Left ventricle myocardium superior (tissue), 1 donor: ENCODE data around the gene YDJC. TPM values are rescaled to one million over a fixed set of nuclear protein-coding genes. Genes with fewer than 3 reads are reported as not detected.
A peak's percentile ranks its signal among the peaks of the same experiment; 100 is the strongest.
"Not testable (repeated sequence)": the region's sequence is repeated elsewhere in the genome, so short reads cannot be mapped to it uniquely, and the experiment has no call there.

ENCODE experiments used
- ATAC-seq: fragments of 200-7000 bp; cut with Tn5 transposase; one replicate; pipeline ENCODE4 v1.9.1; 2020; ENCODE audit warnings: mild to moderate bottlenecking, moderate library complexity
- DNase-seq: peaks from one replicate; pipeline ENCODE4 v3.0.0-alpha.2; 2020
- intact Hi-C: fragments of 100-400 bp; cut with micrococcal nuclease; formaldehyde crosslinking; loops from one replicate; pipeline ENCODE4 v1.11.0; 2022
- total RNA-seq: library from RNA; stranded (reverse); fragmentation: NEBNext Ultra II Directional; extraction: Animal tissue kit (Norgen Biotek cat#: 25700); gene quantifications from one replicate; pipeline ENCODE4 v1.2.1, GENCODE V29; 2021
- donor health status: DM: no; HTN: yes; CAD: no; lungs with severe emphysema.

Gene YDJC
- total RNA-seq, 1 donor from 2014 or later, result 4.9 TPM

DNA sequence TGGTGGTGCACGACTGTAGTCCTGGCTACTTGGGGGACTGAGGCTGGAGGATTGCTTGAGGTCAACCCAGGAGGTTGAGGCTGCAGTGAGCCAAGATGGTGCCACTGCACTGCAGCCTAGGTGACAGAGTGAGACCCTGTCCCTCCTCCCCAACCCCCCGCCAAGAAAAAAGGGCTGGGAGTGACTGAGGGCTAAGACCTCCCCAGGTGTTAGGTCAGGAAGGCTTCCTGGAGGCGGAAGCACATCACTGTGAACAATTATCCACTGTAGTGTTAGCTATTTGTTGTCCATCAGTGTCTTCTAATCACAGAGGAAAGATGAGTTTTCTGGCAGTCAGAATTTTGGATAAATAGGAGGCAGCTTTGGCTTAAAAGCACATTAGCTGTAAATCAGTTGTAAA, 8.8 kb downstream of the YDJC start:
- ATAC-seq (no peak), DNase-seq (no peak)
- intact Hi-C loops, result no loop called here

DNA sequence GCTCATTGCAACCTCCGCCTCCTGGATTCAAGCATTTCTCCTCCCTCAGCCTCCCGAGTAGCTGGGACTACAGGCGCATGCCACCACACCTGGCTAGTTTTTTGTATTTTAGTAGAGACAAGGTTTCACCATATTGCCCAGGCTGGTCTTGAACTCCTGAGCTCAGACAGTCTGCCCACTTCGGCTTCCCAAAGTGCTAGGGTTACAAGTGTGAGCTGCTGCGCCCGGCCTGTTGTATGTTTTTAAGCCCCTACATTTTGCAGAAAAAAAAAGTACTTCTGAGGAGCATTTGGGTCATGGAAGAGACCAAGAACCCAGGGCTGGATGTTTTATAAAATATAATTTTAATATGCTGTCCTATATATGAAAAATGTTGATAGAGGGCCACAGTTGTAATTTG, 12.5 kb downstream of the YDJC start:
- ATAC-seq, DNase-seq, intact Hi-C loops: not testable (repeated sequence)

DNA sequence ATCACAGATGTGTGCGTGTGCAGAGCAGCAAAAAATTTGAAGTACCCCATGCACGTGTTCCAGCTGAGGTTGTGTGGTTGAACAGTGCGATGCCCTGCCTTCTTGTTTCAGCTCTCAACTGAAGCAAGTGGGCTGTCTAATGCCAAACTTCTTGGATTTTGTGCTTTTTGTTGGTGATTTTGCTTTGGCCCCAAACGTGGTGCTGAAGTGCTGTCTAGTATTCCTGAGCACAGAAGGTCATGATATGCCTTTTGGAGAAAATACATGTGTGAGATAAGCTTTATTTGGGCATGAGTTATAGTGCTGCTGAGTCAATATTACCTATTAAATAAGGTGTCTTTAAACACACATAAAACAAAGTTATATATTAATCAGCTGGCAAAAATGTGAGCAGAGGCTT, 14.1 kb downstream of the YDJC start:
- no peak for ATAC-seq
- intact Hi-C loops, result no loop called here
- DNase-seq, result no peak

DNA sequence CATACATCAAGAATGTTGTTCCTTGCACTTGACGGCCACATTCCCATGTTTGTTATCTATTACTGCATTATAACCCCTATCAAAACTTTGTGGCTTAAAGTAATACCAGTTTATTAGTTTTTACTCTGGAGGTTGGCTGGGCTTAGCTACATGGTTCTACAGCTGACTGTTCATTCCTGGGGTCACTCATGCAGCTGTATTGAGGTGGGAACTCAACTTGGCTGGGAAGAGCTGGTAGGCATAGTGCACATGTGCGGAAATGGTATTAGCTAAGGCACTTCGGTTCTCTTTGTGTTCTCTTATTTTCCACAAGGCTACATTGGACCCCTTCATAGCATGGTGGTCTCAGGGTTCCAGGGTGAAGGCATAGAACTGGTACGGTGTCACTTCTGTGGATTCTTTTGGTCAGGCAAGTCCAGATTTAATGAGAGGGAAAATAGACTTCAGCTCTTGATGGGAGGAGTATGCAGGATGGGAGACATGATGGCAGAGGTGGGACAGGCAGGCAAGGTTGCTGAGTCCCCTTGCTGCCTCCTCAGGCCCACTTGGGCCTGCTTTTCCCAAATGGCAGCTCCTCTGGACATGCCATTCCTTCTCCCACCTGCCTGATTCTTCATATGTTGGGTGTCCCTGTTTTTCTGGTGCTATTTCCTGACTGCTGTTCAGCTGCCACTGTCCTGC, 16.1 kb downstream of the YDJC start:
- no peak for DNase-seq
- ATAC-seq, result no peak
- intact Hi-C loops, result no loop called here

DNA sequence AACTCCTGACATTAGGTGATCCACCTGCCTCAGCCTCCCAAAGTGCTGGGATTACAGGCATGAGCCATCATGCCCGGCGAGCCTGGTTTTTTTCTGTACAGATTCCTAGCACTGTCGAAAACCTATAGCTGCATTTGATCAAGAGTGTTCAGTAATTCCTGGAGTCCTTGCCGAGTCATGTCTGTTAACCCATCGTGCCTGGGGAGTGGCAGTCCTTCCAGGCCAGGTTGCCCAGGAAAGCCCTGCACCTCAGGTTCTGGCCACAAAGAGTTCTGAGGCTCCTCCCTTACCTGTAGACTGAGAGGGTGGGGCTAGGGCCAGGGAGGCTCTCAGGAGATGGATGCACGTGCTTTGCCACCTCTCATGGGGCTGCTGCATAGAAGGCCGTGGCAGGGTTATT, 17.0 kb downstream of the YDJC start:
- no peak for ATAC-seq
- no peak for DNase-seq
- intact Hi-C loops, result no loop called here

DNA sequence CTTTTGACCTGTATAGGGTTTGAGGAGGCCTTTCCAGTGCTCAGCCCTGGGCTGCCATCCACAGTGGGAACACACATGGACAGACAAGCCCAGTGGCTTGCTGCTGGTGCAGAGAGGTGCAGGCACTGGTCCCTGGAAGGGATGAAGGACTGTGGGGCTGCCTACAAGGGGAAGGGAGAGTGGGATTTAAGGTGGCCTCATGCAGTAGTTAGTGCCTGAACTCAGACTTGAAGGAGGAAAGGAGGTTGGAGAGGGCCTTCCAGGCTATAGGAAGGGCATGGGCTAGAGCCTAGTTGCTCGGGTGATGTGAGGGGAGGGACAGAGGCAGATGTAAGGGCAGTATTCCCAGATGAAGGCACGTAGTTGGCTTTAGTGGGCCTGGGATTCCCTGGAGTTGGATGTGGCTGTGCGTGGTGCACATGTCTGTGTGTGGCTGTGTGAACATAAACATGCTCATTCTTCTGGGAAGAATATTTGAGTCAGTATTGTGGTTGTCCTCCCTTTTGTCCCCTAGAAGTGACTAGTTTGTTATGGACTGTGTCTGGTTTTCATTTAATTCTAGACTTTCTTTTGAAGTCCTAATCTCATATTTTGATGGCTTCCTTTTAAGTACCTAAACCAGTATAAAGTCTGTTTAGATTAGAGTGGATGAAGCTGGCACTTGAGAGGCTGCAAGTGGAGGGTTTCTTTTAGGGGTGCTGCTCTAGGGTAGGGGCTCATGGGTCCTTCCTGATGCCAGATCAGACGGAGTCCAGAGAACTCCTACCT, 18.4 kb downstream of the YDJC start:
- DNase-seq (no peak), ATAC-seq (no peak)
- intact Hi-C loops, result no loop called here

DNA sequence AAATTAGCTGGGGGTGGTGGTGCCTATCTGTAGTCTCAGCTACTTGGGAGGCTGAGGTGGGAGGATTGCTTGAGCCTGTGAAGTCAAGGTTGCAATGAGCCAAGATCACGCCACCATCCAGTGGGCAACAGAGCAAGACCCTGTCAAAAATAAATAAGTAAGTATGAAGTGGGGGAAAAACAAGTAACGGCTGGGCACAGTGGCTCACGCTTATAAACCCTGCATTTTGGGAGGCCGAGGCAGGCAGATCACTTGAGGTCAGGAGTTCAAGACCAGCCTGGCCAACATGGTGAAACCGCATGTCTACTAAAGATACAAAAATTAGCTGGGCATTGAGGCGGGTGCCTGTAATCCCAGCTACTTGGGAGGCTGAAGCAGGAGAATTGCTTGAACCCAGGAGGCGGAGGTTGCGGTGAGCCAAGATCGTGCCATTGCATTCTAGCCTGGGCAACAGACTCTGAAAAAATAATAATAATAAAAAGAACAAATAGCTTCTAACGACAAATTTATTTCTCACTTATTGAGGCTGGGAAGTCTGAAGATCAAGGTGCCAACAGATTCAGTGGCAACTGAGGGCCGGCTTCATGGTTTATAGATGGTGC, 20.2 kb downstream of the YDJC start:
- DNase-seq, intact Hi-C loops, ATAC-seq: not testable (repeated sequence)

DNA sequence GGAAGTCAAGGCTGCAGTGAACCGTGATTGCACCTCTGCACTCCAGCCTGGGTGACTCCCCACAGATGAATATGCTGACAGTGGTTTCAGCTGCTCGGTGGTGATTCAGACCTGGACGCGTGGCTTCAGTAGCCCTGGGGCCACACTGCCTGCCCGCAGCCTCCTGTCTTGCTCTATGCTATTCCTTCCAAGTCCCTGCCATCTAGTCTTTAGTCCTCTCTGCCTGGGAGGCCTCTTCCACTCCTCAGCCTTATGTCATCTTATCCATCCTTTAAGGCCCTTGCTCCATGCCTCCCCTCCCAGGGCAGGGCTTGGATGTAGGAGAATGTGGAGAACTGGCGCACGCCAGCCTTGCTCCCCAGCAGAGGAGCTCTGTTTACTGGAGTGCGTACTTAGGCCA, 23.0 kb downstream of the YDJC start:
- ATAC-seq, result no peak

DNA sequence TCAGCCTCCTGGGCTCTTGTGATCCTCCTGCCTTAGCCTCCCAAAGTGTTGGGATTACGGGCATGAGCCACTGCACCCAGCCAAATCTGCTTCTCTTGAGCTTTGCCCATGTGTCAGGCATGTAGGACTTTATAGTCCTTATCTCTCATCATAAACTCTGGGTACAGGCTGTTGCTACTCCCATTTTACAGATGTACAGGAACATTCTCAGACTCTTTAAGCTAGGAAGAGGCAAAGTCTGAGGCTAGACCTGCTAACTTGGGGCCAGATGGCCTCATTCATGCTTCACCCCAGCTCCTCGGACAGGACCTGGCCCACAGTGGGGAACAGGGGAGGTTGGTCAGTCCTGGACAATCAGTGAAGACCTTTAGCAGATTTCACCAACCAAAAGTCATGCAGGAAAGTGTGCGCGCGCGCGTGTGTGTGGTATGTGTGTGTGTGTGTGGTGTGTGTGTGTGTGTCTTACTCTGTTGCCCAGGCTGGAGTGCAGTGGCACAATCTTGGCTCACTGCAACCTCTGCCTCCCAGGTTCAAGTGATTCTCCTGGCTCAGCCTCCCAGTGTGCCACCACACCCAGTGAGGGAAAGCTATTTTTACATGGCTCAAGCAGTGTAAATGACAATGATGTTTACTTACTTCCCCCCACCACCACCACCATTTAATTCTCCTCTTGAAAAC, 23.8 kb downstream of the YDJC start:
- DNase-seq, result no peak
- no peak for ATAC-seq
- intact Hi-C loops, result no loop called here

More for the DNA sequence above, 23.0 kb downstream of the YDJC start:
- intact Hi-C loops, result no loop called here
- DNase-seq, result no peak

DNA sequence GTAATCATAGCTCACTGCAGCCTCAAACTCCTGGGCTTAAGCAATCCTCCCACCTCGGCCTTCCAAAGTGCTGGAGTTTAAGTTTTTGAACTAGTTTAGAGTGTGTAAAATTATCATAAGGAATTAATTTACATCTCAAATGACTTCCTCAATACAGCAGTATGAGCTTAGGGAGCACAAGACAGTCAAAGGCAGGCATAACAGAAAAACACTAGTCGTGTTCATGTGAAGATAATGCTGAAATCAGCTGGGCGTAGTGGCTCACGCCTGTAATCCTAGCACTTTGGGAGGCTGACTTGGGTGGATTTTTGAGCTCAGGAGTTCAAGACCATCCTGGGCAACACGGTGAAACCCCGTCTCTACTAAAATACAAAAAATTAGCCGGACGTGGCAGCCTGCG, 25.8 kb downstream of the YDJC start:
- intact Hi-C loops, result no loop called here
- DNase-seq, result no peak
- ATAC-seq, result no peak

DNA sequence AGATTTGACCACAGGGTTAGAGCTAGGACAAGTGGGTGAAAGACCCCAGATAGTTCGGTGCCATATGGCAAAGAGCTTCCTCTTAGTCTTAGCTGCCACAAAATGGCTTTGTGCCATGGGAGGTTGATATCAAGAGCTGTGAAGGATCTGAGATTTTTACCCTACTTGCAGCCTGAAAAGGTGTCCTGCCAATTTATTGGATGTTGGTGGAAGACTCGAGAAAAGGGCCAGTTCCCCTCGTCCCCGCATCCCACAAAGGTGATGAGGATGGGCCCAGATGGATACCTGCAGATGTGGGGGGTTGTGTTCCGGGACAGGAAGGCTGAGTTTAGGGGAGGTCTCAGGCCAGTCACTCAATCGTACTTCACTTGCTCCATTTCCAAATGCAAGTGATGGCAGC, 27.2 kb downstream of the YDJC start:
- DNase-seq (no peak), ATAC-seq (no peak)
- intact Hi-C loops, result no loop called here

DNA sequence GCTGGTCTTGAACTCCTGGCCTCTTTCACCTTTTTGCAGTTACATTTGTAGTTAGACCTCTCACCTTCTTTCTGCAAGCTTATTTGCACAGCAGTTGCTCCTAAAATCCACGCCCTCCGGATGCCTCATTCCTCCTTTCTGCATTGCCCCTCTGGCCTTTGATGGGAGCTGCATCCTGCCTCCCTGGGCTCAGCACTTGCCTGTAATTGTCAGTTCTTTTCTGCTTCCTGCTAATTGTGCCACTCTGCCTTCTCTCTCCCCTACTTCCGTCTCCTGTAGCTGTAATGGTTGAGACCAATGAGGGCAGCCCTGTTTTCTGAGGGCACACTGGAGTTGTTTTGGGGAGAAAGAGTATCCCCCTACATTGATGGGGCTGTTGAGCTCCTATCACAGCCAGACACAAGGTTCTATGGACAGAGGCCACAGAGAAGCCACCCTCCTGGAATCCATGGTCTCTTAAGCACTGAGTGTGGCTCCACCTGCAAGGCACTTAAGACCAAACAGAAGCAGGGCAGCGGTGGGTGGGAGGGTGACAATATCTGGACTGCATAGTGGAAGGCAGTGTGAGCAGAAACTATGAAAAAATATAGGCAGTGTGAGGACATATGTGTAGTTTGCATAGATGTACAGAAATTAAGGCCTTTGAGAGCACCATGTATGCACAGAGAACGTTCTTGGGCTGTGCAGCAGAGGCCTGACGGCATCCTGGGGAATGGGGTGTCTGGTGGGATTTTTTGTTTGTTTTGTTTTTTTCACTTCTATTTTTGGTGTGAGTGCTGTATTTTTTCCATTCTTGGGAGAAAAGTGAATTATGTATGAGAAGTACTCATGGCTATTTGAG, 30.5 kb downstream of the YDJC start:
- DNase-seq (no peak), ATAC-seq (no peak)
- intact Hi-C loops, result no loop called here

DNA sequence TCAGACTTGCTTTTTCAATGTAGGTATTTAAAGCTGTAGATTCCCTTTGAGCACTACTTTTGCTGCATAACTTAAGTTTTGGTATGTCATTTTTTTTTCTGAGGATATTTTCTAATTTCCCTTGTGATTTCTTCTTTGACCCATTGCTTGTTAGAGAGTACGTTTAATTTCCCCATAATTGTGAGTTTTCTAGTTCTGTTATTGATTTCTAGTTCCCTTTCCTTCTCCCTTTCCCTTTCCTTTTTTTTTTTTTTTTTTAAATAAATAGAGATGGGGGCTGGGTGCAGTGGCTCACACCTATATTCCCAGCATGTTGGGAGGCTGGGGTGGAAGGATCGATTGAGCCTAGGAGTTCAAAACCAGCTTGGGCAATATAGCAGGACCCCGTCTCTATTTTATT, 31.5 kb downstream of the YDJC start:
- intact Hi-C loops, result no loop called here
- DNase-seq (no peak), ATAC-seq (no peak)

DNA sequence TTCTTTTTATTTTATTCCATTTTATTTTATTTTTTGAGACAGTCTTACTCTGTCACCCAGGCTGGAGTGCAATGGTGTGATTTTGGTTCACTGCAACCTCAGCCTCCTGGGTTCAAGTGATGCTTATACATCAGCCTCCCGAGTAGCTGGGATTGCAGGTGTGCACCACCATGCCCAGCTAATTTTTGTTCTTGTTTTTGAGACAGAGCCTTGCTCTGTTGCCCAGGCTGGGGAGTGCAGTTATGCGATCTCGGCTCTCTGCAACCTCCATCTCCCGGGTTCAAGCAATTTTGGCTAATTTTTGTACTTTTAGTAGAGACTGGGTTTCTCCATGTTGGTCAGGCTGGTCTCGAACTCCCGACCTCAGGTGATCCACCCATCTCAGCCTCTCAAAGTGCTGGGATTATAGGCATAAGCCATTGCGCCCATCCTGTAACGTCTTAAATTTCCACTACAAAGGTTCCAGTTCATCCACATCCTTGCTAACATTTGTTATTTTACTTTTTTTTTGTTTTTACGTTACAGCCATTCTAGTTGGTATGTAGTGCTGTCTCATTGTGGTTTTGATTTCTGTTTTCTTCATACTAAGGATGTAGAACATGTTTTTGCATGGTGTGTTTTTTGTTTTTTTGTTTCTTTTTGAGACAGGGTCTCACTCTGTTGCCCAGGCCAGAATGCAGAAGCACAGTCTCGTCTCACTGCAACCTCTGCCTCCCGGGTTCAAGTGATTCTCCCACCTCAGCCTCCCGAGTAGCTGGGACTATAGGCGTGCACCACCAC, 33.3 kb downstream of the YDJC start:
- ATAC-seq, DNase-seq, intact Hi-C loops: not testable (repeated sequence)

DNA sequence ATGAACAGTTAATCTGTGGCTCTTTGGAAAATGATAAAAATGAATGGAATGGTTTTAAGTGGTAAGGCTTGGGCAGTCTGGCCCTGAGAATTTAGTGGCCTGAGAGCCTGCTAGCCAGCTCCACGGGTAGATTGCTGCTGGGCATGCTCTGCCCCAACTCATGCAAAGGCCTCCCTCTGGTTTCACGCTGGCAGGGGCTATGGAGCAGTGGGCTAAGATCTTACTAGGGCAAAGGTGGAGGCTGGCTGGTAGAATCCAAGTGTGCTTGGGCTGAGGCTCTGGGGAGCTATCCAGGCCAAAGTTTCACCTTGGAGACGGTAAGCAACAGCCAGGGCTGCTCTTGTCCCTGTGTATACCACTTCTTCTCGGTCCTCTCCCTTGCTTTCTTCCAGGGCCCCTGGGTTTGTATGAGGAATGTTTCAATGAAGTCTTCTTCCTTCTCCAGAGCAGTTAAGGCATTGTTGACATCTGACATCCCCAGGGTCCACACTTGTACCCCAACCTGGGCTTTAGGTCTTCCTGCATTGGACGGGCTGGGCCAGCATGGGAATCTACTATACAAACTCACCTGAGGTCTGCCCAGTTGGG, 34.9 kb downstream of the YDJC start:
- DNase-seq (peak; percentile 53), ATAC-seq (peak; percentile 78)
- intact Hi-C loops, result no loop called here

DNA sequence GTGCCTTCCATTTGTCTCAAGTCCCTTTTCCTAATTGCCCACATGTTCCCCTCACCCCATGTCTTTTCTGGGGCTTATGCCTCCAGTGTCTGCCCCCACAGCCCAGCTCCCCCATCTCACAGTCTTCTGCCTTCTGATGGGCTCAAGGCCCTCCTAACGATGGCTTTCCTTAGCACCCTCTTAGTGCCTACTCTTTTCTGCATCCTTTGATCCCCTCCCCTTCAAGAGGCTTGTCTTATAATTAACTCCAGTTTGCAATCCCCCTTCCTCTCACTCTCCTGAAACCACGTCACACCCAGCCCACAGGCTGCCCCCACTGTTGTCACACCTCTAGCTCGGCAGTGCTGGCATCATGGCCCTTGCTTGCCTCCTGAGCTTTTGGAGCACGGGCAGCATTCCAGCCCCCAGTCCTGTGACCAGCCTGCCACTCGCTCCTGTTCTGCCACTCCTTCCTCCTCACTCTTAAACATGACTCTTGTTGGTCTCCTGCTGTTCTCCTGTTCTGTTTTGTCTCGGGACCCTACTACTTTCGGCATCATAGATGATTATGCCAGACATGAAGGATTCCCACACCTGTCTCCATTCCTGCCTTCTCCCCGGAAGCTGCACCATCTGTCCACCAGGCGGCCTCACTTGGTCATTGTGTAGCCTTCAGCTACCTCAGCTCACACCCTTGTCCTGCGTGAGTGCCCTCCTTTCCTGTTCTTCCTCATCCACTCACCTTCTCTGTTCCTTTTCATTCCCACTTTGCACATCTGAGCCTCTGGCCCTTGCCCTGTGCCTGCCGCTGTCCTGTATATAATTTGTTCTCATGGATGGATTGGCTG, 36.2 kb downstream of the YDJC start:
- ATAC-seq, result peak; percentile 78
- intact Hi-C loops, result no loop called here

DNA sequence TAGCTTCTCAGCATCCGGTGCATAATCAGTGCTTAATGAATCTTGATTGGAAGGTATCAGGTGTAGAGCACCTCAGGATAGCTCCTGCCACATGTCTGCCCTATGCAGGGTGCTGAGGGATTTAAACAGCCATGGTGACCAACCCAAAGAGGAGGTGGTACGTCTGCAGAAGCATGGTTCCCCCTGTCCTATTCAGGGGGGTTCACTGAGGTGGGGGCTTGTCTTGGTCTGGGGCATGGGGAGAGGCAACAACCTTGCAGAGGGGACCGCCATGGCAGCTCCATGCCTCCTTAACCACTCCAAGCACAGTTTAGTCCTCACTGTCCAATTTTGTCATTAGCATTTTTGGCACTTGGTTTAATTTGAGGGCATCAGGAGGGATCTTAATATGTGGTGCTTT, 37.4 kb downstream of the YDJC start:
- ATAC-seq, result no peak
- intact Hi-C loops, result no loop called here

More for the DNA sequence above, 36.2 kb downstream of the YDJC start:
- DNase-seq, result peak; percentile 86

More for the DNA sequence above, 37.4 kb downstream of the YDJC start:
- no peak for DNase-seq
